Endodermal cell (in vitro differentiated cells): ENCODE measurements around the gene CYB5B. TPM values are rescaled to one million over a fixed set of nuclear protein-coding genes. Genes with fewer than 3 reads are reported as not detected.

Source experiments
- DNase-seq: peaks from one replicate; pipeline ENCODE4 v3.0.0-alpha.2; 2017
- H3K27ac ChIP-seq: 2 replicates; pipeline ENCODE4 v1.5.1; 2013; ENCODE audit warnings: mild to moderate bottlenecking, low read depth, low read length, moderate library complexity
- H3K27me3 ChIP-seq: 2 replicates; pipeline ENCODE4 v1.6.1; 2013; ENCODE audit warnings: mild to moderate bottlenecking, low read length, moderate library complexity; ENCODE audit not compliant: insufficient read depth, control insufficient read depth, poor library complexity, severe bottlenecking
- H3K36me3 ChIP-seq: 2 replicates; pipeline ENCODE4 v1.7.0; 2013; ENCODE audit warnings: mild to moderate bottlenecking, low read length, moderate library complexity; ENCODE audit not compliant: control insufficient read depth, insufficient read depth
- H3K4me1 ChIP-seq: one replicate; pipeline ENCODE4 v1.7.0; 2013; ENCODE audit warnings: low read length; ENCODE audit not compliant: control insufficient read depth, insufficient read depth
- H3K4me3 ChIP-seq: 2 replicates; pipeline ENCODE4 v1.5.1; 2013; ENCODE audit warnings: mild to moderate bottlenecking, low read length, moderate library complexity
- H3K9ac ChIP-seq: 2 replicates; pipeline ENCODE4 v1.6.1; 2013; ENCODE audit warnings: mild to moderate bottlenecking, low read length, moderate library complexity; ENCODE audit not compliant: poor library complexity, severe bottlenecking; ENCODE audit errors: extremely low read depth
- H3K9me3 ChIP-seq: 2 replicates; pipeline ENCODE4 v1.6.1; 2013; ENCODE audit warnings: mild to moderate bottlenecking, low read length, moderate library complexity; ENCODE audit not compliant: control insufficient read depth
- H3K27ac Mint-ChIP-seq: 2 replicates; pipeline ENCODE4 v1.8.0; 2020; ENCODE audit warnings: mixed read lengths
- H3K27me3 Mint-ChIP-seq: 2 replicates; pipeline ENCODE4 v1.8.0; 2021; ENCODE audit warnings: mild to moderate bottlenecking, mixed read lengths; ENCODE audit not compliant: insufficient read depth
- H3K36me3 Mint-ChIP-seq: 2 replicates; pipeline ENCODE4 v1.8.0; 2020; ENCODE audit warnings: low read depth, mixed read lengths
- H3K4me1 Mint-ChIP-seq: 2 replicates; pipeline ENCODE4 v1.8.0; 2020; ENCODE audit warnings: mixed read lengths
- H3K4me3 Mint-ChIP-seq: 2 replicates; pipeline ENCODE4 v1.8.0; 2020; ENCODE audit warnings: mild to moderate bottlenecking, moderate library complexity, mixed read lengths
- H3K9me3 Mint-ChIP-seq: 2 replicates; pipeline ENCODE4 v1.8.0; 2020; ENCODE audit warnings: mild to moderate bottlenecking, mixed read lengths
- WGBS, 2 experiments: methylation state at CpG; one replicate each; pipeline versions ENCODE4 v1.1.5 to v1.1.7; 2013; ENCODE audit warnings: missing lambda C conversion rate in 2 of 2, mixed read lengths in 1 of 2; ENCODE audit not compliant: insufficient coverage in 1 of 2, insufficient read length in 1 of 2; 5-methylcytosine and 5-hydroxymethylcytosine counted together
- total RNA-seq, 2 donors: library from RNA; stranded (reverse); fragmentation: NEBNext Ultra II Directional in 1 of 2; extraction: Animal tissue kit (Norgen Biotek cat#: 25700) in 1 of 2; gene quantifications; 2 replicates in 1 of 2; 3 replicates in 1 of 2; pipeline ENCODE4 v1.2.1, GENCODE V29; 2021
- TF ChIP-seq, protein P1 (sequence below): fragments of 200-600 bp; sonication (generic); conservative IDR thresholded peaks from 2 replicates; pipeline ENCODE4 v1.5.0; 2021; ENCODE audit warnings: antibody characterized with exemption, mild to moderate bottlenecking

The CYB5B gene
- total RNA-seq, 2 donors from 2014 or later = 123 to 131 TPM

DNA sequence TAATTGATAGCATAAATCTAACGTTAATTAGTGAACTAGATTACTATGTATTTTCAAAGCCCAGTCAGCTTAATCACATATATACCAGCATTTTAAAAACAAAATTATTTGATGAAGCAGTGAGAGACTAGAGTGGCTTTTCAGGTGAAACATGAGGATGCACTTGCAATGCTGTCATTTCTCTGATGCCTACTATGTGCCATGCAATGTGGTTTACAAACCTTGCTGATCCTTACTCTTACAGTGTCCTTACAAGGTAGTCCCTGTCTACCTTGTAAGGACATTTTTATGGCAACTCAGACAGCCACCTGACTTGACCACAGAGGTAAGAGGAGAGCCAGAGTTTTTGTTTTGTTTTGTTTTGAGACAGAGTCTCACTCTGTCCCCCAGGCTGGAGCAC is 42.7 kb downstream of the CYB5B start:
- H3K27ac ChIP-seq = no peak overlapping the region
- Mint-ChIP-seq H3K9me3 (no peaks in the 10 kb centered on the region), H3K4me3 (no peak overlapping the region), H3K27ac (no peak overlapping the region), H3K27me3 (no peaks in the 10 kb centered on the region), H3K36me3 (peaks cover 16% of the 10 kb centered on the region), H3K4me1 (peaks cover 17% of the 10 kb centered on the region)
- no peaks in the 10 kb centered on the region for H3K9me3 ChIP-seq
- TF ChIP-seq, protein P1, sequence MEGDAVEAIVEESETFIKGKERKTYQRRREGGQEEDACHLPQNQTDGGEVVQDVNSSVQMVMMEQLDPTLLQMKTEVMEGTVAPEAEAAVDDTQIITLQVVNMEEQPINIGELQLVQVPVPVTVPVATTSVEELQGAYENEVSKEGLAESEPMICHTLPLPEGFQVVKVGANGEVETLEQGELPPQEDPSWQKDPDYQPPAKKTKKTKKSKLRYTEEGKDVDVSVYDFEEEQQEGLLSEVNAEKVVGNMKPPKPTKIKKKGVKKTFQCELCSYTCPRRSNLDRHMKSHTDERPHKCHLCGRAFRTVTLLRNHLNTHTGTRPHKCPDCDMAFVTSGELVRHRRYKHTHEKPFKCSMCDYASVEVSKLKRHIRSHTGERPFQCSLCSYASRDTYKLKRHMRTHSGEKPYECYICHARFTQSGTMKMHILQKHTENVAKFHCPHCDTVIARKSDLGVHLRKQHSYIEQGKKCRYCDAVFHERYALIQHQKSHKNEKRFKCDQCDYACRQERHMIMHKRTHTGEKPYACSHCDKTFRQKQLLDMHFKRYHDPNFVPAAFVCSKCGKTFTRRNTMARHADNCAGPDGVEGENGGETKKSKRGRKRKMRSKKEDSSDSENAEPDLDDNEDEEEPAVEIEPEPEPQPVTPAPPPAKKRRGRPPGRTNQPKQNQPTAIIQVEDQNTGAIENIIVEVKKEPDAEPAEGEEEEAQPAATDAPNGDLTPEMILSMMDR = no peak
- peaks cover 6% of the 10 kb centered on the region for H3K4me1 ChIP-seq
- H3K27me3 ChIP-seq = no peaks in the 10 kb centered on the region
- no peak for DNase-seq
- H3K4me3 ChIP-seq = no peak overlapping the region
- WGBS, 2 experiments = no CpG with 5 or more reads among the region's 1 CpG
- H3K36me3 ChIP-seq = peaks cover 40% of the 10 kb centered on the region
- no peak overlapping the region for H3K9ac ChIP-seq

DNA sequence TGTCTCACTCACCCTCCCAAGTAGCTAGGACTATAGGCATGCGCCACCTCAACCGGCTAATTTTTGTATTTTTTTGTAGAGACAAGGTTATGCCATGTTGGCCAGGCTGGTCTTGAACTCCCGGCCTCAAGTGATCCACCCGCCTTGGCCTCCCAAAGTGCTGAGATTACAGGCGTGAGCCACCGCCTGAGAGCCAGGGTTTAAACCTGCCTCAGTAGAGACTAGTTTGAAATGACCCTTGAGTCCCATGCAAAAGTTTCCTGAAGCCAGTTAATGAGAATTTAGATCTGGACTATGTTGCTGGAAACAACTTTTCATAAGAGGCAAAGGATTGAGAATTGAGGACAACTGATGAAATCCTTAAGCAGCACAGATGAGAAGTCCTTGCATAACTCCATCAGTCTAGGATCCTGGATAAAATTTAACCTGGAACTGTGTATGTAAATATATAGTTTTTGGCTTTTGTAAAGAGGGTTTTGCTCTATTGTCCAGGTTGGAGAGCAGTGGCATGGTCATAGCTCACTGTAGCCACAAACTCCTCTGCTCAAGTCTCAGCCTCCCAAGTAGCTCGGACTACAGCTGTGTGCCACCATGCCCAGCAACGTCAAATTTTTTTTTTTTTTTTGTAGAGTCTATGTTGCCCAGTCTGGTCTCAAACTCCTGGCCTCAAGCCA is 43.2 kb downstream of the CYB5B start:
- DNase-seq = no peak
- TF ChIP-seq, protein P1 = no peak
- Mint-ChIP-seq H3K27ac (no peak overlapping the region), H3K4me3 (no peak overlapping the region), H3K9me3 (no peaks in the 10 kb centered on the region), H3K4me1 (peaks cover 17% of the 10 kb centered on the region), H3K27me3 (no peaks in the 10 kb centered on the region), H3K36me3 (peaks cover 11% of the 10 kb centered on the region)
- H3K4me1 ChIP-seq = peaks cover 6% of the 10 kb centered on the region
- no peak overlapping the region for H3K27ac ChIP-seq
- H3K36me3 ChIP-seq = peaks cover 34% of the 10 kb centered on the region
- no peak overlapping the region for H3K4me3 ChIP-seq
- 79 to 83% methylated on average over 6 to 8 of the region's 8 CpGs for WGBS, 2 experiments
- H3K9me3 ChIP-seq = no peaks in the 10 kb centered on the region
- no peak overlapping the region for H3K9ac ChIP-seq
- no peaks in the 10 kb centered on the region for H3K27me3 ChIP-seq

DNA sequence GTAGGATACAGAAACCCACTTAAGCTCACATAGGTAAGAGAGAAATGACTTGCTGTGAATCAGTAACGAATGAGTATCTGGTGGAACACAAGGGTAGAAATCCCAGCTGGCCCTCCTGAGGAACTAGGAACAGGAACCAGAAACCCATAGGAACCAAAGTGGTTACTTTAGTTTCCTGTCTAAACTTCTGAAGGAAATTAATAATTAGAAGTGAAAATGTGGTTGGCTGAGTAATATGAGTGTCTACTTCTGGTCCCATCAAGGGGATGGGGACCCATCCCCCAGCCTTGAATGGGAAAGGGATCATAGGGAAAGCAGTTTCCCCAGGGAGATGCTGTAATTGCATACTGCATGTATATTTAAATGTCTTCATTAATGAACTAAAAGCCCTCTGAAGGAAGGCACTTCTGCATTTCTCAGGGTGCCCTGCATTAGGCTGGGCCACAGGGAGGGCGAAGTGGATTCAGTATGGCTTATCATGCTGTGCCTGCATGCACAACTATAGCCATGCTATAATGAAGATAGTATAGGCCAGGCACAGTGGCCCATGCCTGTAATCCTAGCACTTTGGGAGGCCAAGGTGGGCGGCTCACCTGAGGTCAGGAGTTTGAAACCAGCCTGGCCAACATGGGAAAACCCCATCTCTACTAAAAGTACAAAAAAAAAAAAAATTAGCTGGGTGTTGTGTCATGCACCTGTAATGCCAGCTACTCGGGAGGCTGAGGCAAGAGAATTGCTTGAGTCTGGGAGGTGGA is 45.6 kb downstream of the CYB5B start:
- H3K4me3 Mint-ChIP-seq = no peak overlapping the region
- WGBS, 2 experiments = 94% methylated on average over 2 to 4 of the region's 4 CpGs
- peaks cover 2% of the 10 kb centered on the region for H3K4me1 Mint-ChIP-seq
- H3K9me3 Mint-ChIP-seq = no peaks in the 10 kb centered on the region
- no peak overlapping the region for H3K9ac ChIP-seq
- no peak for DNase-seq
- no peaks in the 10 kb centered on the region for H3K27me3 ChIP-seq
- H3K9me3 ChIP-seq = no peaks in the 10 kb centered on the region
- H3K4me1 ChIP-seq = peaks cover 2% of the 10 kb centered on the region
- no peak overlapping the region for H3K4me3 ChIP-seq
- no peaks in the 10 kb centered on the region for H3K27me3 Mint-ChIP-seq
- H3K36me3 ChIP-seq = peaks cover 17% of the 10 kb centered on the region
- peaks cover 6% of the 10 kb centered on the region for H3K36me3 Mint-ChIP-seq
- H3K27ac Mint-ChIP-seq = no peak overlapping the region
- no peak overlapping the region for H3K27ac ChIP-seq
- TF ChIP-seq, protein P1 = no peak
